HUES6 (cell line): ENCODE data around the gene MDM2.

Experiments used
- H3K27ac ChIP-seq: 2 replicates; pipeline ENCODE4 v1.7.0; 2013; ENCODE audit warnings: low read depth, mild to moderate bottlenecking, low read length, inconsistent platforms
- H3K27me3 ChIP-seq: 2 replicates; pipeline ENCODE4 v1.6.1; 2013; ENCODE audit warnings: low read length; ENCODE audit not compliant: control insufficient read depth, insufficient read depth
- H3K36me3 ChIP-seq: 2 replicates; pipeline ENCODE4 v1.6.1; 2013; ENCODE audit warnings: low read length; ENCODE audit not compliant: control insufficient read depth, insufficient read depth
- H3K4me1 ChIP-seq: 2 replicates; pipeline ENCODE4 v1.6.1; 2013; ENCODE audit warnings: low read length; ENCODE audit not compliant: control insufficient read depth, insufficient read depth
- H3K4me3 ChIP-seq: 2 replicates; pipeline ENCODE4 v1.5.1; 2013; ENCODE audit warnings: low read depth, low read length
- H3K9ac ChIP-seq: one replicate; pipeline ENCODE4 v1.6.1; 2013; ENCODE audit warnings: mild to moderate bottlenecking, low read length
- H3K9me3 ChIP-seq: 2 replicates; pipeline ENCODE4 v1.6.1; 2013; ENCODE audit warnings: low read depth, low read length; ENCODE audit not compliant: control insufficient read depth, insufficient read depth

MDM2 gene

DNA sequence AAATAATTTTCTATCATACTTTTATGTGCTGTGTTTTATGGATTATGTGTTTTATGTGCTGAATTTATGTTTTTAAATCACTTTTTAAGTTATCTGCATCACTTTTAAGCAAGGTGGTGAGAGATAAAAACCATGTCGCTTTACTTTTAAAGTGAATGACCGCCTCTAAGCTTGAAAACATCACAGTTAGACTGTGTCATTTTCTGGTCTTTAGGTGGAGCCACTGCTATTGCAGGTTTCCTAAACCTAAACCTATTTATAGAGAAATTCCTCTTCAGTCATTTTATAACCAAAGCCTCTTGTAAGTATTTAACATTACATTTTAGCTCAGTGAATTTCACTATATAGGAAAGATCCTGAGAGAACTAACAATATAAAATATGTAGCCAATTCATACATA lies 21.0 kb upstream of the MDM2 start:
- H3K4me1 ChIP-seq: peaks cover 11% of the 10 kb centered on the region; the same call in 1 of the 2 replicates
- no peak overlapping the region for H3K9ac ChIP-seq
- no peak overlapping the region for H3K4me3 ChIP-seq
- H3K27me3 ChIP-seq: no peaks in the 10 kb centered on the region
- no peaks in the 10 kb centered on the region for H3K36me3 ChIP-seq
- peak overlapping the region; percentile 86 for H3K27ac ChIP-seq
- H3K9me3 ChIP-seq: no peaks in the 10 kb centered on the region

DNA sequence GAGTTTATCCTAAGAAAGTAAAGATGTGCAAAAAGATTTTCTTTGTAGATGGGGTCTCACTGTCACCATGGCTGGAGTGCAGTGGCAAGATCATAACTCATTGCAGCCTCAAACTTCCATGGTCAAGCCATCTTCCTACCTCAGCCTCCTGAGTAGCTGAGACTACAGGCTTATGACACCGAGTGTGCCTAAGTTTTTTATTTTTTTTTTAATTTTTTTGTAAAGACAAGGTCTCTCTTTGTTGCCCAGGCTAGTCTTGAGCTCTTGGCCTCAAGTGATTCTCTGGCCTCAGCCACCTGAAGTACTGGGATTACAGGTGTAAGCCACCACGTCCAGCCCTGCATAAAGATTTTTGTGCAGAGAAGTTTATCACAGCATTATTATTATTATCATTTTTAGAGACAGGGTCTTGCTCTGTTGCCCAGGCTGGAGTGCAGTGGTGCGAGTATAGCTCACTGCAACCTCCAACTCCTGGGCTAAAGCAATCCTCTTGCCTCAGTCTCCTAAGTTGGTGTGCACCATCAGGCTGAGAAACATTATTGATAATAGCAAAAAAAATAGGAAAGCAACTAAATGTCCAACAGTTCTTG lies 19.3 kb upstream of the MDM2 start:
- Histone ChIP-seq H3K27me3 (no peaks in the 10 kb centered on the region), H3K36me3 (no peaks in the 10 kb centered on the region), H3K9me3 (no peaks in the 10 kb centered on the region), H3K27ac (no peak overlapping the region), H3K4me1 (peaks cover 11% of the 10 kb centered on the region; the same call in 1 of the 2 replicates), H3K4me3 (no peak overlapping the region), H3K9ac (no peak overlapping the region)

DNA sequence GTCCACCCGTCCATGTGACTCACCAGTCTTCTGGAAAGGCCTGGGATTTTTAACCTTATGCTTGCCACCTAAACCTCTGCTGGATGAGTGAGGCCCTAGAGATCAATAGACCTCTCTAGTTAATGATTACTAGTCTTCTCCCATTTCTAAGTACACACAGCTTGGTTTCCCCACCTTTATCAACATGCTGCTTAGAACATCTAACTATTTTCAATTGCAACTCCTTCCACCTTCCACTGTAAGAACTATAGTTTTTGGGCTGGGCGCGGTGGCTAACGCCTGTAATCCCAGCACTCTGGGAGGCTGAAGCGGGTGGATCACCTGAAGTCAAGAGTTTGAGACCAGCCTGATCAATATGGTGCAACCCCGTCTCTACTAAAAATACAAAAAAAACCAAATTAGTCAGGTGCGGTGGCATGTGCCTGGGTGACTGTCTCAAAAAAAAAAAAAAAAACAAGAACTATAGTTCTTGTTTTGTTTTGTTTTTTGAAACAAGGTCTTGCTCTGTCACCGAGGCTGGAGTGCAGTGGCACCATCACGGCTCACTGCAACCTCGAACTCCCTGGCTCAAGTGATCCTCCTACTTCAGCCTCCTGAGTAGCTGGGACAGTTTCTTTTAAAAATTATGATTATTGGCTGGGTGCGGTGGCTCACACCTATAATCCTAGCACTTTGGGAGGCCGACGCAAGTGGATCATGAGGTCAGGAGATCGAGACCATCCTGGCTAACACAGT lies 18.7 kb upstream of the MDM2 start:
- H3K27ac ChIP-seq: no peak overlapping the region
- H3K9ac ChIP-seq: no peak overlapping the region
- no peak overlapping the region for H3K4me3 ChIP-seq
- H3K4me1 ChIP-seq: peaks cover 8% of the 10 kb centered on the region; the same call in 1 of the 2 replicates
- no peaks in the 10 kb centered on the region for H3K36me3 ChIP-seq
- H3K27me3 ChIP-seq: no peaks in the 10 kb centered on the region
- no peaks in the 10 kb centered on the region for H3K9me3 ChIP-seq

DNA sequence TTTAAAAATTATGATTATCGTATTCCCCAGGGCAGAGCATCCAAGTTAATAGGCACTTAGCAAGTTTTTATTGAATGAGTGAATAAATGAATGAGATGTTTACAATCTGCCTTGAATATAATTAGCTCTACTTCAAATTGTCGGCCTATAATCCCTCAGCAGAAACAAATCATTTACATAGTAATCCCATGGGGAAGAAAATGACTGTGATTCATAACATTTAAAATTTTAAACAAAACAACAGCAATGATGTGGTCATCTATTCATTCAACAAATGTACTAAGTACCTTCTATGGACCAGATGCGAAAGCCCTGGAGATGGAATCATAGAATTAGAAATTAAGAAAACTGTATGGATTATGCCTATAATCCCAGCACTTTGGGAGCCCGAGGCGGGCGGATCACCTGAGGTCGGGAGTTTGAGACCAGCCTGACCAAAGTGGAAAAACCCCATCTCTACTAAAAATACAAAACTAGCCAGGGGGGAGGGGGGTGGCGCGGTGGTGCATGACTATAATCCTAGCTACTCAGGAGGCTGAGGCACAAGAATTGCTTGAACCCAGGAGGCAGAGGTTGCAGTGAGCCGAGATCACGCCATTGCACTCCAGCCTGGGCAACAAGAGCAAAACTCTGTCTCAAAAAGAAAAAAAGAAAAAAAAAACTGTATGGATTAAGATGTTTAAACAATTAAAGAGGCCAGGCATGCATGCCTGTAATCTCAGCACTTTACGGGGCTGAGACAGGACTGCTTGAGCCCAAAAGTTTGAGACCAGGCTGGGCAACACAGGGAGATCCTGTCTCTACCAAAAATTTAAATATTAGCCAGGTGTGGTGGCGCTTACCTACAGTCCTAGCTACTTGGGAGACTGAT lies 17.7 kb upstream of the MDM2 start:
- Histone ChIP-seq H3K36me3 (no peaks in the 10 kb centered on the region), H3K4me1 (peaks cover 8% of the 10 kb centered on the region; the same call in 1 of the 2 replicates), H3K4me3 (no peak overlapping the region), H3K27me3 (no peaks in the 10 kb centered on the region), H3K9me3 (no peaks in the 10 kb centered on the region), H3K27ac (no peak overlapping the region), H3K9ac (no peak overlapping the region)

DNA sequence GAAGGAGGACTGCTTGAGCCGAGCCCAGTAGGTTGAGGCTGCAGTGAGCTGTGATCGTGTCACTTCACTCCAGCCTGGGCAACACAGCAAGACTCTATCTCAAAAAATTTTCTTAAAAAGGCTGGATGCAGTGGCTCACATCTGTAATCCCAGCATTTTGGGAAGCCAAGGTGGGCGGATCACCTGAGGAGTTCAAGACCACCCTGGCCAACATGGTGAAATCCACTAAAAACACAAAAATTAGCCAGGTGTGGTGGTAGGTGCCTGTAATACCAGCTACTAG lies 17.1 kb upstream of the MDM2 start:
- H3K36me3 ChIP-seq: no peaks in the 10 kb centered on the region
- no peak overlapping the region for H3K9ac ChIP-seq
- peaks cover 8% of the 10 kb centered on the region; the same call in 1 of the 2 replicates for H3K4me1 ChIP-seq
- H3K9me3 ChIP-seq: no peaks in the 10 kb centered on the region
- no peak overlapping the region for H3K4me3 ChIP-seq
- no peak overlapping the region for H3K27ac ChIP-seq
- no peaks in the 10 kb centered on the region for H3K27me3 ChIP-seq

DNA sequence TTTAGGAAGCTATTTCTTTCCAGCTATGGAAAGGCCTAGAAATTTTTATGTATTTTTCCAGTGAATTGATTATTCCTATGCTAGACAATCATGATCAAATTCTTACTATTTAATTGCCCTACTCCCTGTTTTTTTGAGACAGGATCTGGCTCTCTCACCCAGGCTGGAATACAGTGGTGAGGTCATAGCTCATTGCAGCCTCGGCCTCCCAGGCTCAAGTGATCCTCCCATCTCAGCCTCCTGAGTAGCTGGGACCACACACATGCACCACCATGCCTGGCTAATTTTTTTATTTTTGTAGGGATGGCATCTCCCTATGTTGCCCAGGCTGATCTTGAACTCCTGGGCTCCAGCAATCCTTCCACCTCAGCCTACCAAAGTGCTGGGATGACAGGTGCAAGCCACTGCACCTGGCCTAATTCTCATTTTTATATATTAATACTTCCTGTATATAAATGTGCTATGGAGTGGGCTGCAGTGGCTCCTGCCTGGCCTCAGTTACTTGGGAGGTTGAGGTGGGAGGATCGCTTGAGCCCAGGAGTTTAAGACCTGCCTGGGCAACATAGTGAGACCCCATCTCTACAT lies 16.0 kb upstream of the MDM2 start:
- H3K27ac ChIP-seq: no peak overlapping the region
- no peaks in the 10 kb centered on the region for H3K9me3 ChIP-seq
- peaks cover 6% of the 10 kb centered on the region; the same call in 1 of the 2 replicates for H3K4me1 ChIP-seq
- no peak overlapping the region for H3K4me3 ChIP-seq
- H3K9ac ChIP-seq: no peak overlapping the region
- no peaks in the 10 kb centered on the region for H3K27me3 ChIP-seq
- no peaks in the 10 kb centered on the region for H3K36me3 ChIP-seq

DNA sequence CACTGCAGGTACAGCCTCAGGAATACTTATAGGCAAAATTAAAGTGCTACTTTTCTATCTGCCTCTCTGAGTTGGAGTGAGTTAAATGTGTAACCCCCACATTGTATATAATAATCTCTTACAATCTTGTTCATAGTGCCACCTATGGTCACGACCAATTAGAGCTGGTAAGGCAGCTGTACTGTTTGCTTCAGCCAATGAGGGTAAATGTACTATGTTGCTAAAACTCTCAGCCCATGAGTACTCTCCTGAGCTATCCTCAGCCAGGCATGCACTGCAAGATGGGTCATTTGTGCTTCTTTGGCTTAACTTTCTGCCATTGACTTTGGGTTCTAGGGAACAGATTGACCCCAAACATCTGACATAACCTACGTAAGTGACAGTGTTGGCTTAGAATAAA lies 15.0 kb upstream of the MDM2 start:
- no peaks in the 10 kb centered on the region for H3K4me1 ChIP-seq
- no peaks in the 10 kb centered on the region for H3K9me3 ChIP-seq
- no peak overlapping the region for H3K27ac ChIP-seq
- H3K4me3 ChIP-seq: no peak overlapping the region
- H3K36me3 ChIP-seq: no peaks in the 10 kb centered on the region
- no peak overlapping the region for H3K9ac ChIP-seq
- H3K27me3 ChIP-seq: no peaks in the 10 kb centered on the region

DNA sequence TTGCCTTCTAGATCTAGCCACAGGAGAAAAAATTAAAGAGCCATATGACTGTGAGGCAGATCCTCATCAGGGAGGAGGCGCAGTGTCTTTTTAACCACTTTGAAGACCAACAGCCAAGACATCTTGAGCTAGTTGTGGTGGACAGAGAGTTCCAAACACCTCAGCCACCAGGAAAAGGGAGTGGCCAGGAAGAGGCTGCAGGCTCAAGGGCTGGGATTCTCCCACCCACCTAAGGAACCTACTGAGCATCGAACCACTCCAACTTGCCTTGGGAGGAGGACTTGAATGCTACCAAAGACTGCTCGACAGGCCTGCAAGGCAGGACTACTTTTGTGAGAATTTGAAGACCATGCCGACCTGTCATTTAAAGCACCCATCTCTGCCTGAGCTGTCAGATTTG lies 14.5 kb upstream of the MDM2 start:
- Histone ChIP-seq H3K27me3 (no peaks in the 10 kb centered on the region), H3K4me1 (no peaks in the 10 kb centered on the region), H3K36me3 (no peaks in the 10 kb centered on the region), H3K9ac (no peak overlapping the region), H3K9me3 (no peaks in the 10 kb centered on the region), H3K27ac (no peak overlapping the region), H3K4me3 (no peak overlapping the region)

DNA sequence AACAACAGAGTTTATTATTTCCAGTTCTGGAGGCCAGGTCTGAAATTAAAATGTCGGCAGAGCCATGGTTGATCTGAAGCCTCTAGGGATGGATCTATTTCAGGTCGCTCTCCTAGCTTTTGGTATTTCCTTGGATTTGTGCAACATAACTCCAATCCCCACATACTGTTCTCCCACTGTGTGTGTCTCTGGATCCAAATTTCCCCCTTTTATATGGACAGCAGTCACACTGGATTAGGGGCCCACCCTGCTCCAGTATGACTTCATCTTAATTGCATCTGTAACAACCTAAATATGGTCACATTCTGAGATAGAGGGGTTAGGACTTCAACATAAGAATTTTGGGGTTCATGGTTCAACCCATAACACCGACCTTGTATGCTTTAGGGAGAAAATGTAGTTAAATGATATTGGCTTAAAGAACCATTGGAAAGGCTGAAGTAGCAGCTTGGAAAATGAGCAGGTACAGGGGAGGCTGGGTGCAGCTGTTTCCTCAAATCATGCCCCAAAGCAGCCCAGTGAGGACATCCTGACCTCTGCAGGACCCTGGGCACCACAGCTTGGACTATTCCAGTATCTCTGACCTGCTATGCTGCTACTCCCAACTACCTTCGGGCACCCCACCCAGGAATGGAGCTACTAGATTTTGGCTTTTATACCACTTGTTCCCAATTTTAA lies 13.9 kb upstream of the MDM2 start:
- Histone ChIP-seq H3K9ac (no peak overlapping the region), H3K4me3 (no peak overlapping the region), H3K9me3 (no peaks in the 10 kb centered on the region), H3K27me3 (no peaks in the 10 kb centered on the region), H3K36me3 (no peaks in the 10 kb centered on the region), H3K4me1 (no peaks in the 10 kb centered on the region), H3K27ac (no peak overlapping the region)

DNA sequence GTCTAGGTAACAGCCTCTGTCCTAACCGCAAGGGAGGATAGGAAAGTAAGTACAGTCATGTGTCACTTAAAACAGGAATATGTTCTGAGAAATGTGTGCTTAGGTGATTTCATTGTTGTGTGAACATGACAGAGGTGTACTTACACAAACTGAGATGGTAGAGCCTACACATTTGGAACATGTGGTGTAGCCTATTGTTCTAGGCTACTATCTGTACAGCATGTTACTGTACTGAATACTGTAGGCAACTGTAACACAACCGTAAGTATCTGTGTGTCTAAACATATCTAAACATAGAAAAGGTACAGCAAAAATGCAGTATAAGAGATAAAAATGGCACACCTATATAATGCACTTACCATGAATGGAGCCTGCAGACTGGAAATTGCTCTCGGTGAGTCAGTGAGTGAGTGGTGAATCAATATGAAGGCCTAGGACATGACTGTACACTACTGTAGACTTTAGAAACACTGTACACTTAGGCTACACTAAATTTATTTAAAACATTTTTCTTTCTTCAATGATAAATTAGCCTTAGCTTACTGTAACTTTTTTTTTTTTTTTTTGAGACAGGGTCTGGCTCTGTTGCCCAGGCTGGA lies 13.2 kb upstream of the MDM2 start:
- no peaks in the 10 kb centered on the region for H3K27me3 ChIP-seq
- H3K36me3 ChIP-seq: no peaks in the 10 kb centered on the region
- H3K27ac ChIP-seq: no peak overlapping the region
- H3K9ac ChIP-seq: no peak overlapping the region
- H3K4me3 ChIP-seq: no peak overlapping the region
- no peaks in the 10 kb centered on the region for H3K4me1 ChIP-seq
- no peaks in the 10 kb centered on the region for H3K9me3 ChIP-seq
